ENCODE measurements around the gene TMEM43.
A peak's percentile ranks its signal among the peaks of the same experiment; 100 is the strongest.

TMEM43 gene

DNA sequence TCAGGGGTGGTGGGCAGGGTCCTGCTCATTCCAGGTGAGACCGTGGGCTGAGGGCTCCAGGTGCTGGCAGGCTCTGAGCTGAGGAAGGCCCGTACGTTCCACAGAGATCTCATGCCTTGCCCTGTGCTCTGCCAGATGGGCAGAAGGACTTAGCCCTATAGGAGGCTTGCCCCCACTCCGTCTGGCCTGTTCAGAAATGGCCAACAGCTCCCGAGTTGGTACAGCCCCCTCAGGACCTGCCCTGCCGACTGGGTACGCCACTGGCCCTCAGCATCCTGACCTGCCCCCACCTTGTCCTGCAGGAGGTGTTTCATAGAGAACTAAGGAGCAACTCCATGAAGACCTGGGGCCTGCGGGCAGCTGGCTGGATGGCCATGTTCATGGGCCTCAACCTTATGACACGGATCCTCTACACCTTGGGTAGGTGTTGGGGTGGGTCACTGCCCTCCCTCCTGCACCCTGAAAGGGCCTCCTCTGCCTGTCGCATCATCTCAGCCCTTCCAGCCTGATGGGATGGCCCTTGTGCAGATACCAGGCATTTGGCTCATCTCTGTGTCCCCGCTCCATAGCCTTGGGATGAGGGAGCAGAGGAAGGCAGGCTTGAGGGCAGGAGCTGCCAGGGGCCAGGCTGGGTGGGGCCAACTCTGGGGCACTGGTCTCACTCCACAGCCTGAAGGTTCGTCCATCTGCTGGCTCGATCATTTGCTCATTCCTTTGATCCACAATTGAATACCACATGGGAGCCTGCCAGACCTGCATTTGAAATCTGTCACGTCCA is 14.2 kb downstream of the TMEM43 start:
- DNase-seq, result no peak

DNA sequence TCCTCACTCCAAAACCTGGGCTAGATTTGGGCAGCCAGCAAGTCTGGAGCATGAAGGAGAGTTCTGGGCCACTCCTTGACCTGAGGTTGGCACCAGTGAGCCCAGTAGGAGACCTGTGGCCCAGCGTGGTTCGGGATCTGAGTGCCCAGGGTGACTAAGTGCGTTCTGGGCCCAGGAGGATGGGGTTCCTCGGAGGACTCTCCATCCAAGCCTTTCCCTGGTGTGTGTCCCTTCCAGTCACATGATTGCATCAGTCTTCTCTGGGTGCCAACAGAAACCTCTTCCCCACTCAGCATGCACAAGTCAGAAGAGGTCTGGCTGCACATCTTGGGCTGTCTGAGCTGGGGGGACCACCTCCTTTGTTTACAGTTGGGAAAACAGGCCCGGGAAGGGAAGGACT is 14.9 kb downstream of the TMEM43 start:
- no peak for DNase-seq

DNA sequence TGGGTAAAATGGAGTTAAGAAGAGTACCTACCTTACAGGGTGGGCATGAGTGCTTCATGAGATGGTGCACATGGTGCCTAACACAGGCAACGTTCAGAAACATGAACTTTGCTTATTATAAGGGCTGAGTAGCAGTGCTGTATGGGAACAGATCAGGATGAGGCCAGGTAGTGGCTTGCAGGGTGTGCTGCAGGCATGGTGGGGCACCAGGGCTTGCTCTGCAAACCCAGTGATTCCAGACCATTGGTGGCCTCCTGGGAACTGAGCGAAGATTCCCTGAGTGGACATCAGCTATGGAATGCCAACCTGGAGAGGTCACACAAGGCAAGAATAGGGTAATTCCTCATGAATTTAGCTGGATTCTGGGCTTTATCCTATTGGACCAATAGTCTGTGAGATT is 15.8 kb downstream of the TMEM43 start:
- no peak for DNase-seq

DNA sequence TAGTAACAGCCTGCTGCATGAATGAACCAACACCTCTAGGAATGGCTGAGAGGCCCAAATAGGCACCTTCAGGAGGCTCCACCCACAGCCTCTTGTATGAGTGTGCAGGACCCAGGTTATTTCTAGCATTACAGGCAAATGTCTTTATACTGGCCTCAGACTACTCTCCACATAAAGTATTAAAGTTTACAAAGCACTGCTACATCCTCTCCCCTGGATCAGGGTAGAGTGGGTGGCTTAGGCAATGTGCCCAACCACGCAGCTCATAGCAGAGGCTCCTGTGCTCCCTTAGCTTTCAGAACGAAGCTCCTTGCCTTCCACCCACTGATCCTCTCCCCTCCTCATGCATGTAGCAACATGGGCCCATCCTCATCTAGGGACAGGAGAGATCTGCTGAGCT is 16.3 kb downstream of the TMEM43 start:
- peak; percentile 21 for DNase-seq

DNA sequence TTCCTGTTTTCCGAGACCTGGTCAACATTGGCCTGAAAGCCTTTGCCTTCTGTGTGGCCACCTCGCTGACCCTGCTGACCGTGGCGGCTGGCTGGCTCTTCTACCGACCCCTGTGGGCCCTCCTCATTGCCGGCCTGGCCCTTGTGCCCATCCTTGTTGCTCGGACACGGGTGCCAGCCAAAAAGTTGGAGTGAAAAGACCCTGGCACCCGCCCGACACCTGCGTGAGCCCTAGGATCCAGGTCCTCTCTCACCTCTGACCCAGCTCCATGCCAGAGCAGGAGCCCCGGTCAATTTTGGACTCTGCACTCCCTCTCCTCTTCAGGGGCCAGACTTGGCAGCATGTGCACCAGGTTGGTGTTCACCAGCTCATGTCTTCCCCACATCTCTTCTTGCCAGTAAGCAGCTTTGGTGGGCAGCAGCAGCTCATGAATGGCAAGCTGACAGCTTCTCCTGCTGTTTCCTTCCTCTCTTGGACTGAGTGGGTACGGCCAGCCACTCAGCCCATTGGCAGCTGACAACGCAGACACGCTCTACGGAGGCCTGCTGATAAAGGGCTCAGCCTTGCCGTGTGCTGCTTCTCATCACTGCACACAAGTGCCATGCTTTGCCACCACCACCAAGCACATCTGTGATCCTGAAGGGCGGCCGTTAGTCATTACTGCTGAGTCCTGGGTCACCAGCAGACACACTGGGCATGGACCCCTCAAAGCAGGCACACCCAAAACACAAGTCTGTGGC is 16.9 kb downstream of the TMEM43 start:
- peak; percentile 0 for DNase-seq

DNA sequence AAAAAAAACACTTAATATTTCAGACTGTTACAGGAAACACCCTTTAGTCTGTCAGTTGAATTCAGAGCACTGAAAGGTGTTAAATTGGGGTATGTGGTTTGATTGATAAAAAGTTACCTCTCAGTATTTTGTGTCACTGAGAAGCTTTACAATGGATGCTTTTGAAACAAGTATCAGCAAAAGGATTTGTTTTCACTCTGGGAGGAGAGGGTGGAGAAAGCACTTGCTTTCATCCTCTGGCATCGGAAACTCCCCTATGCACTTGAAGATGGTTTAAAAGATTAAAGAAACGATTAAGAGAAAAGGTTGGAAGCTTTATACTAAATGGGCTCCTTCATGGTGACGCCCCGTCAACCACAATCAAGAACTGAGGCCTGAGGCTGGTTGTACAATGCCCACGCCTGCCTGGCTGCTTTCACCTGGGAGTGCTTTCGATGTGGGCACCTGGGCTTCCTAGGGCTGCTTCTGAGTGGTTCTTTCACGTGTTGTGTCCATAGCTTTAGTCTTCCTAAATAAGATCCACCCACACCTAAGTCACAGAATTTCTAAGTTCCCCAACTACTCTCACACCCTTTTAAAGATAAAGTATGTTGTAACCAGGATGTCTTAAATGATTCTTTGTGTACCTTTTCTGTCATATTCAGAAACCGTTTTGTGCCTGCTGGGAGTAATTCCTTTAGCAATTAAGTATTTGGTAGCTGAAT is 17.9 kb downstream of the TMEM43 start:
- peak; percentile 1 for DNase-seq

DNA sequence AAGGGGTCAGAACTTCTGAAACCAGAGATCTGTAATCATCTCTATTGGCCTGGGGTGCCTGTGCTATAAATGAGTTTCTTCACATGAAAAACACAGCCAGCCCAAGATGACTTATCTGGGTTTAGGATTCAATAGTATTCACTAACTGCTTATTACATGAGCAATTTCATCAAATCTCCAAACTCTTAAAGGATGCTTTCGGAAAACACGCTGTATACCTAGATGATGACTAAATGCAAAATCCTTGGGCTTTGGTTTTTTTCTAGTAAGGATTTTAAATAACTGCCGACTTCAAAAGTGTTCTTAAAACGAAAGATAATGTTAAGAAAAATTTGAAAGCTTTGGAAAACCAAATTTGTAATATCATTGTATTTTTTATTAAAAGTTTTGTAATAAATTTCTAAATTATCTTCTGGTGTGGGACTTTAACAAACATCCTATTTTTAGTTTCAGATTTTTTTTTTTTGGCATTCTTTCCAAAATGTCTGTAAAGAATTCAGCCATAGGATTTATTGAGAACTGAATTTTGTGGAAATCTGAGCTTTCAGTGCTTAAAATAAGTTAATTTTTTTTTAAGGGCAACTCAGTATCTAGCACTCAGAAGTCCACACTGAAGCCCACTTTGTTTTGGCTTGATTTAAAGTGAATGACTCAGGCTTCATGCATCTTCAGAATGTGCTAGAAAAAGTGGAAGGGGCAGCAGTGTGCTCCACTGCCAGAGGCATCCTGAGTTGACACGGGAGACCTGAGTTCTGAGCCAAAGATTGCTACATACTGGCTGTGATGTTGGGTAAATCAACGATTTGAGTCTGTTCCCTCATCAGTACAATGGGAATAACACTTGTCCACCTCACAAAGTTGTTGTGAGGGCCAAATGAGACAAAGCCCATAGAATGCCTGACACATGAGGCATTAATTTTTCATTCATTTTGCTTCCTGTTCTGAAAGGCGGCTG is 18.7 kb downstream of the TMEM43 start:
- peak; percentile 9 for DNase-seq

DNA sequence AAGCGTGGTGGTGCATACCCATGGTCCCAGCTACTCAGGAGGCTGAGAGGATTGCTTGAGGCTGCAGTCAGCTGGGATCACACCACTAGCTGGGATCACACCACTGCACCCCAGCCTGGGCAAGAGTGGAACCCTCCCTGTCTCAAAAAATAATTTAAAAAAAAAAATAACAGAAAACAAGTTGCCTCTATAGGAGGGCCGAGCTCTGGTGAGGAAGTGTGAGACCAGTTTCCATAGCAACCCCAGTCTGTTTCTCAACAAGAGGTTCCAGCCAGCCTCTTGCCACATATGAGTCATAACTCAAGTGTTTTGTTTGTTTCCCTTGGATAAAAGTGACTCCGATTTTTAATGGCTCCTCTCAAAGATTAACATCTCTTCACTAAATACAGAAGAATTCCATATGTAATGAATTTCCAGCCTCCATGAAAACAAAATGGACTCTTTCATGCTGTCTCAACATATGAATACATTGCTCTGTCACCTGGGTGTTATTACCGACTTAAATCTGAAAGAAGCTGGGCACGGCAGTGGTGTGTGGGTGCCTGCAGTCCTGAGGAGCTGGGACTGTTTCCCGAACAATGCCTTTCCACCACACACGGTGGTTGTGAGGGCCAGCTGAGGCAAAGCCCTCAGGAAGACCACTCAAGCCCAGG is 19.7 kb downstream of the TMEM43 start:
- DNase-seq, result peak; percentile 89

DNA sequence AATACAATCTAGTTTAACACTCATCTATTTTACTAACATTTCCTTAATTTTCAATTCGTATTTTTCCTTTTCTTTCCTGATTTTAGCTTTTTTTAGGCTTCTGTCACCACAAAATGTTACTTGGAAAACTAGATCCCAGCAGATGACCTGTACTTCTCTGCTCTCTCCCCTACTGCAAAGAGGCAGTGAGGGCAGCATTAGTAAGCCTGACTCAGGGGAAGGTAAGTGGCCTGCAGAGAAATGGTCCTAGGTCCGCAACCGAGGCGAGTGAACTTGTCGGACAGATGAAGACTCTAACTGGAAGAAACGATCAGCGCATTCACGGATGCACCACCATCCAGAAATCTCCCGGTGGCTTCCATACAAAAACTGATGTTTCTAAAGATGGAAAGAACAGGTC is 20.4 kb downstream of the TMEM43 start:
- peak; percentile 1 for DNase-seq

DNA sequence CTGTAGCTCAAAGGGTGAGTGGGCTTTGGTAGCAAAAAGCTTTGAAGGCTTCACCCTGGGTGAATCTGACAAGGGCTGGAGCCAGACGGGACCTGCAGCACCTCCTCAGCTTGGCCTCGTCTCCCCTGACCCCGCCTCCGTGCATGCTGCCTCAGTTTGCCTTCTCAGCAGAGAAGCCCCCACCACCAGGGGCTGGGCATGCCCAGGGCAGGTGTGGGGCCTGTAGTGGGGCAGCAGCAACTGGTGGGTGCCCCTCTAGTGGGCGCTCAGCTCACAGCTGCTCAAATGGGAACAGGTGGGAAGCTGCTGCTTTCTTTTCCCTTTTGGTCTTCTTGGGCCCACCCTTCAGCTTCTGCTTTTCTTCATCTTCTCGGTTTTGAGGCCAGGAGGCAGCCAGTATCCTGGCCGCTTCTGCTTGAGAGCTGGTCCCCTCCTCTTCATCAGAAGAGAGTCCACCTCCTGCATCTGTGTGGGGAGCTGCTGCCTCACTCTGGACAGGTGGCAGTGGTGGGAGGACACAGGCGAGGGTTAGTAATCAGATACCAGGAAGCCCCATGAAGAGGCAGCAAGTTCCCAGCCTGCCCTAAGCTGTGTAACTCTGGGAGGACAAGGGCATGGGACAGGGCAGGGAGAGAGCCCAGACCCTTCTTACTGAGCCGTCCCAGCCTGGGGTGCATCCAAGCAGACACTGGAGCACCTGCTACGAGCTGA is 21.0 kb downstream of the TMEM43 start:
- no peak for DNase-seq

DNA sequence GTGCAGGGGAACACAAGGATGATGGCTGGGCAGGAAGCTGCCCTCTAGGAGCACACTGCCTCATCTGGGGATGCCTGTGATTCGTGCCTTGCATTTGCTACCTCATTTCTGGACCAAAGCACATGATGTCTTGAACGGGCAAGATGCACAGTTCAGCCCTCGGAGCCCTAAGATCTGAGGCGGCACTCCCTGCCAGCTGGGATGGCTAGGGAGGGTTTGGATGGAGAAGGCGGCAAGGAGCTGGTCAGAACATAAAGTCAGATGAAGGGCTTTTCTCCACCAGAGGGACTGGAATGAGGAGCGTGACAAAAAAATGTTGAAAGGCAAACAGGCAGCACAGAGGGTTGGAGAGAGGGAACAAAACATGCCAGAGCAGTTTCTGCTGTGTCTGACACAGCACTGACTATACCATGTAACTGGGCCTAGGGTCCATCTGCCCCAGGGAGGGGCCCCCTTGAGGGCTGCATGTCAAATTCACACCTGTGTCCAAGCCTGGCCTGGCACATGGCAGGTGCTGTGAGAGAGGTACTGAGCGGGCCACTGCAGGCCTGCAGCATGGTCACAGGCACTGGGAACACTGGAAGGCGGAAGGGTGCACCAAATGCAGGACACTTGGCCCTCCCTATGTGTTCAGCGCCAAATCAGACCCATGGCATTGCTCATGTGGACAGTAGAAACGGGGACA is 21.7 kb downstream of the TMEM43 start:
- DNase-seq, result no peak

DNA sequence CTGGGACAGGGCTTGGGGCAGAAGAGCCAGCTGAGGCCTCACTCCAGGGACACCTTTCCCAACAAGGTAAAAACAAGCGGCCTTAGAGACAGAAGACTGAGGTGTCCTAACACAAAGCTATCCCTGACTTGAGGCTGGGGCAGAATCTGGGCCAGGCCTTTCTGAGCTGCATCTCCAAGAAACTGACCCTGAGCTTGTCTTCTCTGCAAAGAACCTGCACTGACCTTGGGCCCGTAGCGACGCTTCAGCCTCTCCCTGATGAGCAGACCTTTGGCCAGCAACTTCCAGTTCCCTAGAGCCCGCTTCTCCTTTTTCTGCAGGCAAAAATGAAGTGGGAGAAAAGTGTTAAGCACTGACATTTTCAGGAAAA is 22.2 kb downstream of the TMEM43 start:
- no peak for DNase-seq

DNA sequence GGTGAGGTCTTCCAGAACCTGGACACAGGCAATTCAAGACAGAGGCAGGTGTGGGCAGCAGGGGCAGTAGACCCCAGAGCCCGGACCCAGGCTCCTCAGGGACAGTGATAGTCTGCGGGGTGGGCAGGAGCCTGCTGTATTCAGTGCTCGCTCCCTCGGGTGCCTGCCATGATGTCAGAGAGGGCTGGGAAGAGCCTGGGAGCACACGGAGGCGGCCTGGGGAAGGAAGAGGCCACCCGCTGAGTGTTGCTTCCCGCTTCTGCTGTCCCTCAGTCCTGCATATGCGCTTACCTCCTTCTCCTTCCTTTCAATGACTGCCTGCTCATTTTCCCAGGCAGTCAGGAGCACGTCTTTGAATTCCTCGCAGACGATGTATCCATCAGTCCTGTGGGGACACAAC is 22.8 kb downstream of the TMEM43 start:
- DNase-seq, result no peak

DNA sequence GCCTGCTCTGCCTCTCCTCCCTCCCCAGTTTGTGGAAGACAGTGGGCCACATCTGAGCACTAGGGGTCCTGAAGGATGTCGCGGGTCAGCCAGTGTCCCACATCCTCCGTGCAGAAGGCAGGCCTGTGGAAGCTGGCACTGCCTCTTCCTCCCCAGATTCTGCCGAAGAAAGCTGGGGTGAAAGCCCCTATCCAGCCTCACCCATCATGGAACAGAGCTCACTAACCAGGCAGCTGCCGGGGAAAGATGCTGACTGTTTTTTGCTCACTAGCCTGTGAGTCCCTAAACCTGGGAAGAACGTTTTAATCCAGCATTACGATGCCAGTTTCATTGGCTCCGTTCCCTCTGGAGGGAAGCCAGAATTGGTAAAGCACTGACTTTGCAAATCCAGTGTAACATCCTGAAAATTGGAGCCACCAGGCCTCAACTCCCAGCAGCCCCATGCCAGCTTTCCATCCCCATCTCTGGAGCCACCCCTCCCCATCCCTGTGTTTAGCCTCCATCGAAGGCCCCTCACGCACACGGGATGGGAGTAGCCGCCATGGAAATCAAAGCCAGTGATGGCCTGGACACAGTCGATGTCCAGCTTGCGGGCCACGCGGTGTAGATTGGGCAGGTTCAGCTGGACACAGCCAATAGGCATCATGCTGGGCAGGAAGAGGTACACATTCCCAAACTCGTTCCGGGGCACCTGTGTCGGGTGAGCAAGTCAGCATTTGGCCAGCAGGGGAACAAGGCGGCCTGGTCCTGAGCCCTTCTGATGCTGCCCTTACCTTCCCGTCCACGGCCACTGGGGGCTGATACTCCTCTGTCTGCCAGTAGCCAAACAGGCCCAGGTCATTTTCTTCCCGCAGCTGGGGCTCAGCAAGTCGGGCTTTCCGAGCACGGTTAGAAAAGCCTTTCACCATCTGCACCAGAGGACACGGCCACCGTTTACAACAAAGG is 23.5 kb downstream of the TMEM43 start:
- DNase-seq, result no peak

DNA sequence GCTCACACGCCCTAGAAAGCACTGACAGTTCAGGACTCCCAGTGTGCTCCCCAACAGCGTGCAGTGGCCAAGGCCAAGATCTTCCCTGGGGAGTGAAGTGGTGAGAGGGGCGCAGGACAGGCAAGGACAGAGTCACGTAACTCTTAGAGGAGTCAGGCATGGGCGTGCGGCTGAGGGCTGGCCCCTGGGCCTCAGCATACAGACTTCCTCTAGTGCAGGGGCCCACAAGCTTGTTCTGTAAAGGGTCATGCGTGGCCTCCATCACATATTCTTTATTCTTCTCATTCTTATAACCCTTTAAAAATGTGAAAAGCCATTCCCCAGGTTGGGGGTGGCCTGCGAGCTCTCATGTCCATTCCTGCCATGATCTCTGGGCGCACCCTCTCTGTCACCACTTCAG is 25.2 kb downstream of the TMEM43 start:
- DNase-seq, result no peak

DNA sequence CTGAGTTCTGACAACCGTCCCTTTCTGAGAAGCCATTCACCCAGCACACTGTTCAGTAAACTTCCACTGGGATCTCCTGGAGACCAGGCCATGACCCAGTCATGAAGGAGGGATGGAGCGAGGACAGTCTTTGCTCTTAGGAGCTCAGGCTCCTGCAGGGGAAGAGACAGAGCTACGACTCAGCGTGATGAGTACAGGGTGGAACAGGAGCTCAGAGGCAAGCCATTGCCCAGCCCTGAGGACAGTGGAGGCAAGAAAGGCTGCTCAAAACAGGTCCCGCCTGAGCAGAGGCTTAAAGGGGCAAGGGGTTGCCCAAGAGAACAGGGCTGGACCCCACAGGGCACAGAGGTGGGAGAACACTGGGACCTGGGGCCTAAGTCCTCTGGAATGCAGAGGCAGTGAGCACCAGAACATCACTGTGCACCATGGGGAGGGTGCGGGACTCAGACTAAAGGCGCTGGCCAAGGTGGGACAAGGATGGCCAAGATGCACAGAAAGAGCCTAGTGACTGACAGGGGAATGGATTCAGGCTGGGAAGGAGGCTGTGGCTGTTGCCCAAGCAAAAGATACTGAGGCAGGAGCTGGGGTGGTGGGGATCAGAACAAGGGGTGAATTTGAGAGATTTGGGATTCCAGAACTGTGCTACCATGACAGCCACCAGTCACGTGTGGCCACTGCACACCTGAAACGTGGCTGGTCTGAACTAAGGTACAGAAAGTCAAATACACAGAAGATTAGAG is 25.8 kb downstream of the TMEM43 start:
- DNase-seq, result no peak

DNA sequence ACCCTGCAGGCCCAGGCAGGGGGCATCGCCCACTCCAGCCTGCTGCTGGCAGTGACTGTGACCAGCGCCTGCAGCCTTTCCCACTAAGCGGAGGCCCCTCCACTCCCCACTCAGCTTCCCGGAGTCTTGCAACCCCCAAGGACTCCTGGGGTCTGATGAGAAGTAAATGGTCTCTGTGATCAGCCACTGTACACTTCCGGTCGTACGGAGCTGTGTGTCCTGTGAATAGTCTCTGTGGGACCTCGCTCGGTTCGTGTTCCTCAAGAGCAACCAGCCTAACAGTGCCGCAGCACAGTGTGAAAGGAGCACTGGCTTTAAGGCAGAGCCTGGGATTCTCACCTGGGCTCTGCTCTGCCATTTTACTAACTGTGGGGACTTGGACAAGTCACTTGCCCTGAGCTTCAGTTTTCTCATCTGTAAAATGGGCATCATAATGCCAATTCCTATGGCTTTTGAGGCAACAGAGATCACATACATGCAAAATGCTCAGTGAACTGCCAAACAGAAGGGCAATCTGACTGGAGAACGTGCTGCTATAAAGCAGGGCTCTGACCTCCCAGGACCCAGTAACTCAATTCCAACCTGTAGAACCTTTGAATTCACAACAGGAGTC is 26.7 kb downstream of the TMEM43 start:
- DNase-seq, result no peak

DNA sequence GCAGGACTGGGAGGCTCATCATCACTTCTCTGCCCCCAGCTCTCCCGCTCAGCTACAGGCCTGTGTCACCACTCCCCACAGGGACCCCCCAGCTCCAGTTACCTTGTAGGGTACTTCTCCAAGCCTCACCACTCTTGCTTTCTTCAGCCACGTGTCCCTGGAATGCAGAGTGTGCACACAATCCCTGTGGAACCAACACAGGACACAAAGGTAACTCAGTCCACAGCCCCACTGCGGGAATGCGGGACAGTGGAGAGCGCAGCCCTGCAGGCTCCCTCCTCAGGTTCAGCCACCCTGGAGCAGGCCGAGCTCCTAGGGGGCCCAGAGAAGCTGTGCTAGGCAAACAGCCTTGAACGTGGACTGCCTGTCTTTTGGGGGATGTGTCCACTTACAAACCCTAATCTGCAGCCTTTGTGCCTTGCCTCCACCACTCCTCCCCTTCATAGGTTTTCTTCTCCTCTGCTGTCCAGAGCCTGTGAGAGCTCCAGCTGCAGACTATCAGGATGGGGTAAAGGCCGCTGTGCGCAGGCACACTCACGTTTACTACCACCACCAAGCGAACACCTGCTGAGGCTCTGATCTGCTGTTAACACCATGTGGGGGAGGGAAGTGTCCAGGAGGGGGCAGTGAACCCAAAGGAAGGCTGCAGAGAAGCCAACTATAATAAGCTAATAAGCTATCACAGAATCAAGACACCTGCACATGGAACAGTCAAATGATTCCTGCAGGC is 27.5 kb downstream of the TMEM43 start:
- DNase-seq, result peak; percentile 4

All from NCI-H510A treated with DMSO at 0.1 percent for 48 hours (cell line).